ENCODE results near the gene NAT8. TPM values are rescaled to one million over a fixed set of nuclear protein-coding genes. Genes with fewer than 3 reads are reported as not detected.
"Not testable (repeated sequence)": the region's sequence is repeated elsewhere in the genome, so short reads cannot be mapped to it uniquely, and the experiment has no call there.

NAT8 gene, protein sequence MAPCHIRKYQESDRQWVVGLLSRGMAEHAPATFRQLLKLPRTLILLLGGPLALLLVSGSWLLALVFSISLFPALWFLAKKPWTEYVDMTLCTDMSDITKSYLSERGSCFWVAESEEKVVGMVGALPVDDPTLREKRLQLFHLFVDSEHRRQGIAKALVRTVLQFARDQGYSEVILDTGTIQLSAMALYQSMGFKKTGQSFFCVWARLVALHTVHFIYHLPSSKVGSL
- total RNA-seq: not detected in 2 replicates
- polyA plus RNA-seq: not detected in 2 replicates

DNA sequence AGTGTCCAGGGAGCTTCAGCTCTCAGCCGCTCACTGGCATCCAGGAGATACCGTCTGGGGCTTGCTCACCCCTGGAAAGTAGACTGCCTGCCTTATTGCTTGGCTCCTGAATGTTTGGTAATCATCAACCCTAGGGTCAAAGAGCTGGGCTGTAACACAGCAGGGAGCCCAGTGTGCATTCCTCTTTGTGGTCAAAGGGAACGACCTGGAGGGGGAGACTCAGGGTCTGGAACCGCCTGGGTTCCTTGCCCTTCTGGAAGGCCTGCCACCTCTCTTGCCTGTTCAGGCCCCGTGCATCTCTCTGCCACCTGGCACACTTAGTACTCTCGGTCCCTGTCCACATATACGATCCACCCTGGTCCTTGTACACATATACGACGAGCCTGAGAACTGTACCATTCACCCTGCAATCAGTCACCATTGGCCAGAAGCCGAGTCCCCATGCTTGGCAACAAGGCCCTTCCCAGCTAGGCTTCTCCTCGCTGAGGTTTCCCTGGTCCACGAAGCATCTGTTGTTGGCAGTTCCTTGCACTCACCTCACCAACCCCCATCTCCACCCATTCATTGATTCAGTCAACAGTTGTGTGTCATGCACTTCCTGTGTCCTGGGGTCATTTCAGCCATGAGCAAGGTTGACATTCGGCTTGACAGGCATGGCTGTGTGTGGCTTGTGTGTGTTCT is at the start of gene NAT8:
Gene NAT8 (minus strand): TSS at position 85 of the 681 bp plus-strand sequence. CDS start 794 bp downstream, outside the sequence.
- H3K27me3 ChIP-seq: no peaks in the 10 kb centered on the region
- H3K9me3 ChIP-seq (ENCODE audit: low read depth): no peaks in the 10 kb centered on the region
- TF ChIP-seq, protein P1, sequence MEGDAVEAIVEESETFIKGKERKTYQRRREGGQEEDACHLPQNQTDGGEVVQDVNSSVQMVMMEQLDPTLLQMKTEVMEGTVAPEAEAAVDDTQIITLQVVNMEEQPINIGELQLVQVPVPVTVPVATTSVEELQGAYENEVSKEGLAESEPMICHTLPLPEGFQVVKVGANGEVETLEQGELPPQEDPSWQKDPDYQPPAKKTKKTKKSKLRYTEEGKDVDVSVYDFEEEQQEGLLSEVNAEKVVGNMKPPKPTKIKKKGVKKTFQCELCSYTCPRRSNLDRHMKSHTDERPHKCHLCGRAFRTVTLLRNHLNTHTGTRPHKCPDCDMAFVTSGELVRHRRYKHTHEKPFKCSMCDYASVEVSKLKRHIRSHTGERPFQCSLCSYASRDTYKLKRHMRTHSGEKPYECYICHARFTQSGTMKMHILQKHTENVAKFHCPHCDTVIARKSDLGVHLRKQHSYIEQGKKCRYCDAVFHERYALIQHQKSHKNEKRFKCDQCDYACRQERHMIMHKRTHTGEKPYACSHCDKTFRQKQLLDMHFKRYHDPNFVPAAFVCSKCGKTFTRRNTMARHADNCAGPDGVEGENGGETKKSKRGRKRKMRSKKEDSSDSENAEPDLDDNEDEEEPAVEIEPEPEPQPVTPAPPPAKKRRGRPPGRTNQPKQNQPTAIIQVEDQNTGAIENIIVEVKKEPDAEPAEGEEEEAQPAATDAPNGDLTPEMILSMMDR (IDR thresholded peaks at IDR 0.05; ENCODE audit: low read depth, low read length): no peak
- H3K4me1 ChIP-seq (ENCODE audit: low read depth): no peaks in the 10 kb centered on the region
- peak in 1 of 2 donors; percentile 10 for DNase-seq (ENCODE audit: low read depth in 1 of 2, low spot score in 1 of 2)
- no peaks in the 10 kb centered on the region for H3K36me3 ChIP-seq
- H3K4me3 ChIP-seq: no peak within 1 kb of the TSS
- peak within 1 kb of the TSS; percentile 57 for H3K27ac ChIP-seq

DNA sequence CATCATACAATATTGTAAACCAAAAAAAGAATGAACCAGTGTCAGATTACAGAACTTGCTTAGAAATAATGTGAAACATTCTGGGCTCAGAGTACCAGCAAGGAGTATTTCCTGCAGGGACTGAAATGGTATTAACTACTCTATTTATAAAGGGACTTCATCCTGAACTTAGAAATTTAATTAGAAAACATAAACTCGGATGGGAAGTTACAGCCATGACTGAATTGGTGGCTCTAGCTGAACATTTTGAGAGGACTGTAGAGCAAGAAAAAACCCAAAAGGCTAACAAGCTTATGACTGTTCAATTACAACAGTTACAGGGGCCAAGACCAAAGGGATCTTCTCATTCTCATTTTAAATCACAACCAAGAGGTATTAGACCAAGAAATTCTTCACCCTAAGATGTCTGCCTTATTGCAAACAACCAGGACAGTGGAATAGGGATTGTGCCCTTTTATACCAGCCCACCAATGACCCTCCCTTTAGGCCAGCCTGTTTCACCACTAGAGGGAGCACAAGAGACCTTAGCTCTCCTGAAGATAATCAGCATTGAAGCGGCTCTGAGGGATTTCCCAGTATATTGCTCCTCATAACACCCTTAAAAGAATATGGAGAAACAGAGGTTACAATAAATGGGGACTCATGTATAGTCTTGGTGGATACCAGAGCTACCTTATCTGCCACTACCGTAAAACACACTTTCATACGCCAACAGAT is 48.3 kb upstream of the NAT8 start:
- peaks cover 11% of the 10 kb centered on the region for H3K27me3 ChIP-seq
- not testable (repeated sequence) for H3K36me3 ChIP-seq; H3K4me1 ChIP-seq (ENCODE audit: low read depth); H3K4me3 ChIP-seq; H3K9me3 ChIP-seq (ENCODE audit: low read depth); H3K27ac ChIP-seq
- DNase-seq (ENCODE audit: low read depth in 1 of 2, low spot score in 1 of 2): peak; percentile 46 to 62
- TF ChIP-seq, protein P1 (IDR thresholded peaks at IDR 0.05; ENCODE audit: low read depth, low read length): peak; percentile 58

DNA sequence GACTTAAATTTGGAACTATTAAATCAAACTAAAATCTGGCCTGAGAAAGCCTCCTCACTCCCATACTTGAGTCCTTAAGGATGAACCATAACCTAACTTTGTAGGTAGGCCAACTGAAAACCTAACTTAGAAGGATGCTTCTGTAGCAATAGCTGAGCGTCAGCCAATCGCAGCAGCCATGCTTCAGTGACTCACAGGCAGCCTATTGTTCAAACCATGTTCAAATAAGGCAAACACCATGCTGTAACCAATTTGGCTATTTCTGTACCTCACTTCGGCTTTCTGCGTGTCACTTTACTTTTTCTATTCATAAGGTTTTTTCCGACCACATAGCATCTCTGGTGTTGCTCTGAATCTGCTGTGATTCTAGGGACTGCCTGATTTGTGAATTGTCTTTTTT is 46.3 kb upstream of the NAT8 start:
- H3K27me3 ChIP-seq: peaks cover 10% of the 10 kb centered on the region
- not testable (repeated sequence) for H3K4me3 ChIP-seq

DNA sequence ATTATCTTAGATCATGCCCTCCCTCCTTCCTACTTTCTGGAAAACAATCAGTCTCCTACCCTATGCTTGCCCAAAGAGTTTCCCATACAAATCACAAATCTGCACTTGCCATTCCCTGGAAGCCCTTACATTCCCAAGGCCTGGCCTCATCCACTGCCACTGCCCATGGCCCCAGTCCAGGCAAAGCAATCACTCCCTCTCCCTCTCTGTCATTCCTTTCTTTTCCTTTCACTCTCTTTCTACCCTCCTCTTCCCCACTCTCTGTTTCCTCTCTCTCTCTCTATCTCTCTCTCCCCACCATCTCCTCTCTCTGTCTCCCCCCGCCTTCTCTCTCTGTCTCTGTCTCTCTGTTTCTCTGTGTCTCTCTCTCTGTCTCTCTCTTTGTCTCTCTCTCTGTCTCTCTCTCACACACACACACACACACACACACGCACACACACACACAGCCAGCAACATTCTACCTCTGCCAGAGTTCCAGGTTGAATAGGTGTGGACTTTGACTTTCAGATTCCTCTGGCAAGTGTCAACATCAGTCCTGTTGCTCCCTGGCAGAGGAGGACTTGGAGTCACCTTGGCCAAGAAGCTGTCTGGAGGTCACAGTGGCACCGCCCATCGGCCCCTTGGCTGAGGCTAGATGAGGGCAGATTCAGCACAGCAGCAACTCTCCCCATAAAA is 43.7 kb upstream of the NAT8 start:
- H3K4me1 ChIP-seq (ENCODE audit: low read depth): no peaks in the 10 kb centered on the region
- no peak overlapping the region for H3K27ac ChIP-seq
- H3K36me3 ChIP-seq: no peaks in the 10 kb centered on the region
- TF ChIP-seq, protein P1 (IDR thresholded peaks at IDR 0.05; ENCODE audit: low read depth, low read length): no peak
- DNase-seq (ENCODE audit: low read depth in 1 of 2, low spot score in 1 of 2): no peak
- no peaks in the 10 kb centered on the region for H3K9me3 ChIP-seq (ENCODE audit: low read depth)
- peaks cover 4% of the 10 kb centered on the region for H3K27me3 ChIP-seq
- no peak overlapping the region for H3K4me3 ChIP-seq

More for the DNA sequence above, 46.3 kb upstream of the NAT8 start:
- DNase-seq (ENCODE audit: low read depth in 1 of 2, low spot score in 1 of 2); H3K9me3 ChIP-seq (ENCODE audit: low read depth); H3K4me1 ChIP-seq (ENCODE audit: low read depth); H3K27ac ChIP-seq; H3K36me3 ChIP-seq: not testable (repeated sequence)

DNA sequence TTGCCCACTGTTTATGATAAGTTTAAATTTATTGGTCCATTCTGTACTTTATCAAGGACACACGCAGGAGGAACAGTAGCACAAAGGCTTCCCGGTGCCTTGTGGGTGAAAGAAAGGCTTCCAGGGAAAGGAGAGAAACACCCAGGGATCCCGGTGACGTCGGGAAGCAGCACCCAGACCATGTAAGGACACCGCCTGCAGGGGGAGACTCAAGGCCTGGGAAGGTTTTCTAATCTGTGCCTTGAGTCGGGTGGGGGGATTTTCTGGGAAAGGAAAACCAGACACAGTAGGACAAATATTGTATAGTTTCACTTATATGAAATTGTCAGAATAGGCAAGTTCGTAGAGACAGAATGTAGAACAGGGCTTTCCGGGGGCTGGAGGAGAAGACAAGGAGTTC is 42.7 kb upstream of the NAT8 start:
- H3K27ac ChIP-seq; H3K27me3 ChIP-seq; H3K4me3 ChIP-seq; H3K36me3 ChIP-seq; H3K4me1 ChIP-seq (ENCODE audit: low read depth); H3K9me3 ChIP-seq (ENCODE audit: low read depth): not testable (repeated sequence)
- TF ChIP-seq, protein P1 (IDR thresholded peaks at IDR 0.05; ENCODE audit: low read depth, low read length): peak; percentile 28
- DNase-seq (ENCODE audit: low read depth in 1 of 2, low spot score in 1 of 2): peak in 1 of 2 donors; percentile 15

DNA sequence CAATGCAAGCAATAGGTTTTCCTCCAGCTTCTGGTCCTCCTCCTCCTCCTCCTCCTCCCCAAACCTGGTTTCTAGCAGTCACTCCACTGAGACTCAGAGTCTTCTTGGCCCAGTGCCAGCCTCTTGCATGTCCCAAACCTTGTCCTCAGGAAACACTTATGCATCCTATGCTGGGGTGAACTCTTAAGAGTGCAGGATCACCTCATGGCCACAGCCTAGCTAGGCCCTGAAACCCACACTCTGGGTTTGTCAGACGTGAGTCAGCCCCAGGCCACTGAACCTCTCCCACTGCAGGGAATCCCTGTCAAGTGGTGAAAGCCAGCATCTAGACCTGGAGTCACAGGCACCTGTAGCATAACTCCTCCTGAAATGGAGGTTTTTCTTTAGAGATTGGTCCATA is 42.1 kb upstream of the NAT8 start:
- H3K36me3 ChIP-seq; DNase-seq (ENCODE audit: low read depth in 1 of 2, low spot score in 1 of 2); H3K27me3 ChIP-seq; H3K4me3 ChIP-seq; H3K9me3 ChIP-seq (ENCODE audit: low read depth); H3K27ac ChIP-seq; H3K4me1 ChIP-seq (ENCODE audit: low read depth): not testable (repeated sequence)

Data from cardiac muscle cell (in vitro differentiated cells and primary cell).